GM12878 (cell line): ENCODE measurements around the gene ABCC1. TPM values are rescaled to one million over a fixed set of nuclear protein-coding genes. Genes with fewer than 3 reads are reported as not detected.
"Not testable (repeated sequence)": the region's sequence is repeated elsewhere in the genome, so short reads cannot be mapped to it uniquely, and the experiment has no call there.

ENCODE experiments used
- ATAC-seq: fragments of 200-7000 bp; cut with Tn5 transposase; 3 replicates; pipeline ENCODE4 v1.9.1; 2020; ENCODE audit warnings: mild to moderate bottlenecking, moderate library complexity
- BruUV-seq: library from RNA; stranded (reverse); fragments of 400-500 nt; replicated peaks from 2 replicates; lab custom pipeline; 2021; lab: Mats Ljungman, UMichigan
- CTCF ChIA-PET: fragments of 300-600 bp; sonication (Branson Sonifier 250); formaldehyde crosslinking; extraction: SDS; loops from one replicate; lab custom pipeline; 2021; ENCODE audit warnings: inconsistent platforms; lab: Yijun Ruan, JAX
- POLR2A ChIA-PET: fragments of 350-600 bp; formaldehyde crosslinking; extraction: SDS; loops from one replicate; lab custom pipeline; 2021; ENCODE audit warnings: inconsistent platforms; lab: Charles Lee
- RAD21 ChIA-PET: fragments of 300-600 bp; sonication (Branson Sonifier 250); formaldehyde crosslinking; loops from one replicate; lab custom pipeline; 2023; ENCODE audit warnings: antibody characterized with exemption; ENCODE audit not compliant: unreplicated experiment; lab: Charles Lee
- SMC1A ChIA-PET: fragments of 300-600 bp; sonication (Branson Sonifier 250); formaldehyde crosslinking; loops from one replicate; lab custom pipeline; 2023; ENCODE audit not compliant: unreplicated experiment, uncharacterized antibody; lab: Charles Lee
- DNase-seq: peaks from one replicate; pipeline ENCODE4 v3.0.0-alpha.2; 2011; ENCODE audit warnings: low read depth, low spot score
- FAIRE-seq: peaks from 3 replicates; lab custom pipeline; 2011; peaks lifted over from hg19 to GRCh38; lab: Jason Lieb, UNC
- H2AFZ ChIP-seq: 2 replicates; pipeline ENCODE4 v1.6.0; 2011; ENCODE audit warnings: low read depth, low read length, control low read depth; ENCODE audit not compliant: control insufficient read depth
- H3K27ac ChIP-seq: 2 replicates; pipeline ENCODE4 v1.5.1; 2011; ENCODE audit warnings: control low read depth; ENCODE audit not compliant: control insufficient read depth, insufficient read depth
- H3K27me3 ChIP-seq, 2 experiments: replicated peaks in 1 of 2; 2 replicates each; pipeline versions ENCODE4 v1.6.0 to v1.6.1; 2011; ENCODE audit warnings: low read length in 1 of 2; ENCODE audit not compliant: control insufficient read depth in 2 of 2, insufficient read depth in 2 of 2
- H3K36me3 ChIP-seq, 2 experiments: 2 replicates each; pipeline ENCODE4 v1.5.1; 2011; ENCODE audit warnings: low read length in 1 of 2; ENCODE audit not compliant: control insufficient read depth in 2 of 2, insufficient read depth in 2 of 2
- H3K4me1 ChIP-seq: 2 replicates; pipeline ENCODE4 v1.6.1; 2011; ENCODE audit warnings: mild to moderate bottlenecking, low read length, moderate library complexity, mixed read lengths; ENCODE audit not compliant: control insufficient read depth, insufficient read depth
- H3K4me2 ChIP-seq: 2 replicates; pipeline ENCODE4 v1.6.0; 2011; ENCODE audit warnings: control low read depth; ENCODE audit not compliant: control insufficient read depth, insufficient read depth
- H3K4me3 ChIP-seq: fragments of 200-600 bp; sonication (generic); 2 replicates; pipeline ENCODE4 v1.5.1; 2016
- H3K79me2 ChIP-seq: 2 replicates; pipeline ENCODE4 v1.6.0; 2011; ENCODE audit warnings: low read length; ENCODE audit not compliant: control insufficient read depth, insufficient read depth
- H3K9ac ChIP-seq: 2 replicates; pipeline ENCODE4 v1.8.0; 2011; ENCODE audit warnings: low read length, control low read depth, mixed read lengths; ENCODE audit not compliant: control insufficient read depth, insufficient read depth
- H3K9me3 ChIP-seq: replicated peaks from 3 replicates; pipeline ENCODE4 v1.5.1; 2011; ENCODE audit warnings: mild to moderate bottlenecking, low read length; ENCODE audit not compliant: control insufficient read depth, insufficient read depth
- H4K20me1 ChIP-seq: 2 replicates; pipeline ENCODE4 v1.6.0; 2011; ENCODE audit not compliant: control insufficient read depth, insufficient read depth
- BACH1 ChIP-seq: fragments of 450-650 bp; IDR thresholded peaks from 2 replicates; pipeline ENCODE4 v1.6.1; 2017; ENCODE audit warnings: mild to moderate bottlenecking, borderline replicate concordance
- BMI1 ChIP-seq: fragments of 450-650 bp; IDR thresholded peaks from 2 replicates; pipeline ENCODE4 v1.6.1; 2016; ENCODE audit warnings: mild to moderate bottlenecking, moderate library complexity, borderline replicate concordance
- HDGF ChIP-seq: fragments of 450-650 bp; IDR thresholded peaks from 2 replicates; pipeline ENCODE4 v1.6.1; 2016; ENCODE audit warnings: antibody characterized with exemption
- IKZF2 ChIP-seq, 2 experiments: fragments of 450-650 bp; IDR thresholded peaks; 2 replicates each; pipeline ENCODE4 v1.6.1; 2017; ENCODE audit warnings: mild to moderate bottlenecking in 2 of 2, moderate library complexity in 2 of 2
- IRF3 ChIP-seq: fragments of 450-650 bp; IDR thresholded peaks from 2 replicates; pipeline ENCODE4 v1.6.1; 2014; ENCODE audit warnings: mild to moderate bottlenecking
- LARP7 ChIP-seq: fragments of 450-650 bp; IDR thresholded peaks from 2 replicates; pipeline ENCODE4 v1.6.1; 2017; ENCODE audit warnings: mild to moderate bottlenecking
- MEF2B ChIP-seq: fragments of 450-650 bp; IDR thresholded peaks from 2 replicates; pipeline ENCODE4 v1.6.1; 2018; ENCODE audit warnings: mild to moderate bottlenecking, moderate library complexity; ENCODE audit not compliant: partially characterized antibody, poor library complexity, severe bottlenecking
- RB1 ChIP-seq: fragments of 450-650 bp; formaldehyde crosslinking; IDR thresholded peaks from 2 replicates; pipeline ENCODE4 v1.6.1; 2017; ENCODE audit warnings: mild to moderate bottlenecking, borderline replicate concordance
- RELB ChIP-seq: fragments of 450-650 bp; IDR thresholded peaks from 2 replicates; pipeline ENCODE4 v1.6.1; 2017; ENCODE audit warnings: low read depth, mild to moderate bottlenecking, moderate library complexity
- TCF7 ChIP-seq: IDR thresholded peaks from 2 replicates; pipeline ENCODE4 v1.6.1; 2014; ENCODE audit warnings: antibody characterized with exemption, borderline replicate concordance
- ZBTB4 ChIP-seq: fragments of 450-650 bp; formaldehyde crosslinking; IDR thresholded peaks from 2 replicates; pipeline ENCODE4 v1.4.0; 2022; ENCODE audit warnings: mild to moderate bottlenecking, moderate library complexity
- WGBS: methylation state at CpG from one replicate; pipeline ENCODE4 v1.1.6; 2016; ENCODE audit warnings: low lambda C conversion rate; ENCODE audit not compliant: insufficient replicate concordance, insufficient coverage; ENCODE audit errors: missing lambda C conversion rate; 5-methylcytosine and 5-hydroxymethylcytosine counted together
- in situ Hi-C: fragments of 300-500 bp; cut with MboI; formaldehyde crosslinking; loops from 9 replicates; pipeline ENCODE4 v1.14.3; 2018; ENCODE audit warnings: mixed read lengths
- intact Hi-C: fragments of 100-400 bp; cut with micrococcal nuclease; formaldehyde crosslinking; loops from one replicate; pipeline ENCODE4 v1.14.2; 2022; ENCODE audit not compliant: unreplicated experiment
- polyA plus RNA-seq, 11 experiments: library from polyadenylated mRNA; depleted of rRNA in 4 of 11; unstranded in 6 of 11; stranded (reverse) in 5 of 11; fragments of >200 nt; fragmentation: Nextera tagmentation in 4 of 11; fragmentation: Illumina TruSeq in 1 of 11; extraction: Ambion mirVana in 4 of 11; extraction: Trizol in 1 of 11; gene quantifications; 1 replicate in 1 of 11; 2 replicates in 10 of 11; pipeline versions ENCODE4 v1.2.1 to v1.2.3, GENCODE V29; 2011 to 2016; ENCODE audit warnings: inconsistent platforms in 2 of 11, missing spikeins in 2 of 11, low read depth in 1 of 11
- total RNA-seq, 4 experiments: library from RNA; depleted of rRNA in 3 of 4; stranded (reverse); fragments of >200 nt in 3 of 4; fragmentation: Illumina TruSeq in 1 of 4; extraction: Trizol in 1 of 4; gene quantifications; 2 replicates each; pipeline versions ENCODE4 v1.2.1 to v1.2.3, GENCODE V29; 2013 to 2021

Gene ABCC1
- total and polyA plus RNA-seq, 10 of the 15 experiments (the other 5 are each of a cell fraction or from before 2014, with no cell fraction given) = 3.2 to 44.6 (median 14.5) TPM

GRCh38 chr16:16161319-16161718 is 211.9 kb downstream of the ABCC1 start (continued):
- TF ChIP-seq MEF2B (no peak), RB1 (no peak)

- SMC1A ChIA-PET, intact Hi-C loops, H3K4me3 ChIP-seq, H2AFZ ChIP-seq, H3K4me1 ChIP-seq, H3K36me3 ChIP-seq, H3K79me2 ChIP-seq, BruUV-seq, FAIRE-seq, in situ Hi-C loops, H3K27ac ChIP-seq, DNase-seq, H4K20me1 ChIP-seq, H3K4me2 ChIP-seq, ATAC-seq, POLR2A ChIA-PET, H3K9me3 ChIP-seq, H3K9ac ChIP-seq, CTCF ChIA-PET, RAD21 ChIA-PET, H3K27me3 ChIP-seq: not testable (repeated sequence)
- 34% methylated on average over 5 of the region's 5 CpGs for WGBS
Measured at GRCh38 chr16:16161840-16162239, 212.4 kb downstream of the ABCC1 start.

GRCh38 chr16:16162591-16162990 is 213.2 kb downstream of the ABCC1 start:
- H3K9me3 ChIP-seq = peaks cover 7% of the 10 kb centered on the region; the same call in 2 of the 3 replicates
- SMC1A ChIA-PET = no interaction called here
- WGBS = 20% methylated on average over 3 of the region's 3 CpGs
- H3K4me2 ChIP-seq = no peak overlapping the region
- no TSS peak for BruUV-seq
- POLR2A ChIA-PET = no interaction called here
- H3K4me1 ChIP-seq = no peaks in the 10 kb centered on the region
- H3K4me3 ChIP-seq = no peak overlapping the region
- no peaks in the 10 kb centered on the region for H3K27me3 ChIP-seq
- DNase-seq (no peak), ATAC-seq (no peak), FAIRE-seq (no peak)
- H3K9ac ChIP-seq = no peak overlapping the region
- no peaks in the 10 kb centered on the region for H3K79me2 ChIP-seq
- H4K20me1 ChIP-seq = no peaks in the 10 kb centered on the region
- no peak overlapping the region for H2AFZ ChIP-seq
- no peaks in the 10 kb centered on the region for H3K36me3 ChIP-seq
- CTCF ChIA-PET = interaction anchor here (1.2 kb wide), 1 partner anchor 26 kb away, joined by 4 read pairs; no protein-coding TSS in a partner anchor
- intact Hi-C loops (no loop called here), in situ Hi-C loops (no loop called here)
- H3K27ac ChIP-seq = no peak overlapping the region
- RAD21 ChIA-PET = no interaction called here
- TF ChIP-seq BMI1 (no peak), BACH1 (no peak), ZBTB4 (CRISPR knock-in tag) (no peak), HDGF (no peak), IRF3 (no peak), RELB (no peak), LARP7 (no peak), TCF7 (no peak), IKZF2 (IDR thresholded peaks at IDR 0.05) (no peak)
